ENCODE measurements around the gene C1QL4.

C1QL4 gene

DNA sequence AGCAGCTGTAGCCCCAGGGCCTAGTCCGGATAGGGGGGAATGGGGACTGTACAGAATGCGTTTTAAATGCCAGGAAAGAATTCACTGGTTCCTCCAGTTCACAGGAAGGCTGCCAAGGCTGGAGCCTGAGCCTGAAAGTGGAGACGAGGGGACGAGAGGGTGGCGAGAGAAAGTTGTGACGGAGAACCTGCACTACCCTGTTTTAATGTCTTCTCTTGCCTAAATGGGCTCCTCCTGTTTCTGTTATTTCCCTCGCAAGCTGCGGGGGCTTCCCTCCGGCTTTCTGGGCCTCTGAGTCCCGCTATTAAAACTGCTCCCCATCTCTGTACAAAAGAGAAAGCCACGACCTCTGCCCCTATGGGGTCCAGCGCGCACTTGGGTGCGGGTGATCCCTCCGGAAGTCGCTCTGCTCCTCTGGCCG, 4.5 kb downstream of the C1QL4 start:
- H3K27me3 ChIP-seq (ENCODE audit: insufficient read depth, low read length) = peaks cover 21% of the 10 kb centered on the region
- H3K4me3 ChIP-seq (ENCODE audit: low read depth, low read length) = no peak overlapping the region

DNA sequence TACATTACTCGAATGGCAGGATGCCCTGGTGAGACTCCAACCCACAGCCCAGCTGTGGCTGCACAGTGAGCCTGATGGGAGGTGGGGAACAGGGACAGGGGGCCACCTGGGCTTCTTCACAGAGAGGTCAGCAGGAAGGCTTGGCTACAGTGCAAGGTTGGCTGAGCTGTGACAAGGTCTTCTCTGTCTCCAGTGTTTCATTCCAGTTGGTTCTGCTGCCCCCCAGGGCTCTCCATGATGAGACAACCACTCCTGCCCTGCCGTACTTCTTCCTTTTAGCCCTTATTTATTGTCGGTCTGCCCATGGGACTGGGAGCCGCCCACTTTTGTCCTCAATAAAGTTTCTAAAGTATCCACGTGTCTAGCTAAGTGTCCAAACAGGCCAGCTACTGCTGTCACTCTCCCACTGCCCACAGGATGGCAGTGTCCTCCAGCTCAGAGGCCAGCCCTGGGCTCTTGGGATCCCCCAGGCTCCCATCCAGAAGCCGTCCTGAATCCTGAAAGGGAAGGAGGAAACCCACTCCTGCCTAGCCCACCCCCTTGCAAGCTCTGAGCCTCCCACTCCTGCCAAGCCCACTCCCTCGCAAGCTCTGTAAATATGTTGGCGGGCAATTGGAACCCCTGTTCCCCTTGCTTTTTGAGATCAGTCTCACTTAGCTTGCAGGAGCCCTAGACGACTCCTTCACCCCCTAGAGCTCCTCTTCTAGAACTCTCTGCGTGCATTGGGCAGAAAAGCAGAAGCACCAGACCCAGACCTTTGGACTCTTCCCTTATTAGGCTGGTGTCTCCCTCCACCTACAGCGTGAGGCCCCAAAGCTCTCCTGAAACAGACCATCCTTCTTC, 5.4 kb downstream of the C1QL4 start:
- no peaks in the 10 kb centered on the region for H3K79me2 ChIP-seq (ENCODE audit: control insufficient read depth, insufficient read depth, low read length, unreplicated experiment)
- H2AFZ ChIP-seq (ENCODE audit: low read length, unreplicated experiment) = no peak overlapping the region
- H3K36me3 ChIP-seq (ENCODE audit: insufficient read depth, low read length) = no peaks in the 10 kb centered on the region
- H3K27me3 ChIP-seq (ENCODE audit: insufficient read depth, low read length) = peaks cover 17% of the 10 kb centered on the region
- no peaks in the 10 kb centered on the region for H3K4me1 ChIP-seq (ENCODE audit: control insufficient read depth, insufficient read depth, low read length, unreplicated experiment)
- no peak overlapping the region for H3K27ac ChIP-seq (ENCODE audit: low read depth, low read length)
- no peak overlapping the region for H3K4me3 ChIP-seq (ENCODE audit: low read depth, low read length)

More for the DNA sequence above, 4.5 kb downstream of the C1QL4 start:
- Histone ChIP-seq H3K79me2 (ENCODE audit: control insufficient read depth, insufficient read depth, low read length, unreplicated experiment) (no peaks in the 10 kb centered on the region), H3K27ac (ENCODE audit: low read depth, low read length) (no peak overlapping the region), H3K4me1 (ENCODE audit: control insufficient read depth, insufficient read depth, low read length, unreplicated experiment) (no peaks in the 10 kb centered on the region), H3K36me3 (ENCODE audit: insufficient read depth, low read length) (no peaks in the 10 kb centered on the region), H2AFZ (ENCODE audit: low read length, unreplicated experiment) (no peak overlapping the region)

DNA sequence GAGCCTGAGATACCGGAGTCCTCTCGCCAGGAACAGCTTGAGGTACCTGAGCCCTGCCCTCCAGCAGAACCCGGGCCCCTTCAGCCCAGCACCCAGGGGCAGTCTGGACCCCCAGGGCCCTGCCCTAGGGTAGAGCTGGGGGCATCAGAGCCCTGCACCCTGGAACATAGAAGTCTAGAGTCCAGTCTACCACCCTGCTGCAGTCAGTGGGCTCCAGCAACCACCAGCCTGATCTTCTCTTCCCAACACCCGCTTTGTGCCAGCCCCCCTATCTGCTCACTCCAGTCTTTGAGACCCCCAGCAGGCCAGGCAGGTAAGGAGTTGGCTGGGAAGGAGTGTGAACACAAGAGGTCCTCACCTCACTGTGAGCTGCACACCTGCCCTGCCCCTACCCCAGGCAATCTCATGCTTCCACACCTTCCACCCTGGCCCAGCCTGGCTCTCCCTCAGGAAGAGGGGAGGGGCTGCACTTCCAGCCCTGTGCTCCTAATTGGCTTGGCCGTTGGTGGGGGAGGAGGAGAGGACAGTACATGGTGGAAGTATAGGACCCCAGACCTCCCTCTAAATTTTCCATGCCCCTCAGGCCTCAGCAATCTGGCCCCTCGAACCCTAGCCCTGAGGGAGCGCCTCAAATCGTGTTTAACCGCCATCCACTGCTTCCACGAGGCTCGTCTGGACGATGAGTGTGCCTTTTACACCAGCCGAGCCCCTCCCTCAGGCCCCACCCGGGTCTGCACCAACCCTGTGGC, 6.2 kb downstream of the C1QL4 start:
- H3K4me1 ChIP-seq (ENCODE audit: control insufficient read depth, insufficient read depth, low read length, unreplicated experiment) = no peaks in the 10 kb centered on the region
- no peak overlapping the region for H2AFZ ChIP-seq (ENCODE audit: low read length, unreplicated experiment)
- H3K79me2 ChIP-seq (ENCODE audit: control insufficient read depth, insufficient read depth, low read length, unreplicated experiment) = no peaks in the 10 kb centered on the region
- H3K27ac ChIP-seq (ENCODE audit: low read depth, low read length) = no peak overlapping the region
- H3K4me3 ChIP-seq (ENCODE audit: low read depth, low read length) = no peak overlapping the region
- H3K27me3 ChIP-seq (ENCODE audit: insufficient read depth, low read length) = peaks cover 9% of the 10 kb centered on the region
- no peaks in the 10 kb centered on the region for H3K36me3 ChIP-seq (ENCODE audit: insufficient read depth, low read length)

DNA sequence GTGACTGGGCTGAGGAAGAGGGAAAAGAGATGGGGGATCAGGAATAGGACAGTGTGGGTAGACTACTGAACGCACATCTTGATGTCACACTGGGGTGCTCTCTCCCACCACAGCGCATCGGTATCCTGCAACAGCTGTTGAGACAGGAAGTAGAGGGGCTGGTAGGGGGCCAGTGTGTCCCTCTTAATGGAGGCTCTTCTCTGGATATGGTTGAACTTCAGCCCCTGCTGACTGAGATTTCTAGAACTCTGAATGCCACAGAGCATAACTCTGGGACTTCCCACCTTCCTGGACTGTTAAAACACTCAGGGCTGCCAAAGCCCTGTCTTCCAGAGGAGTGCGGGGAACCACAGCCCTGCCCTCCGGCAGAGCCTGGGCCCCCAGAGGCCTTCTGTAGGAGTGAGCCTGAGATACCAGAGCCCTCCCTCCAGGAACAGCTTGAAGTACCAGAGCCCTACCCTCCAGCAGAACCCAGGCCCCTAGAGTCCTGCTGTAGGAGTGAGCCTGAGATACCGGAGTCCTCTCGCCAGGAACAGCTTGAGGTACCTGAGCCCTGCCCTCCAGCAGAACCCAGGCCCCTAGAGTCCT, 6.9 kb downstream of the C1QL4 start:
- H3K36me3 ChIP-seq (ENCODE audit: insufficient read depth, low read length) = no peaks in the 10 kb centered on the region
- H3K27ac ChIP-seq (ENCODE audit: low read depth, low read length) = no peak overlapping the region
- H3K79me2 ChIP-seq (ENCODE audit: control insufficient read depth, insufficient read depth, low read length, unreplicated experiment) = no peaks in the 10 kb centered on the region
- H3K27me3 ChIP-seq (ENCODE audit: insufficient read depth, low read length) = peaks cover 3% of the 10 kb centered on the region; the same call in 1 of the 2 replicates
- H3K4me1 ChIP-seq (ENCODE audit: control insufficient read depth, insufficient read depth, low read length, unreplicated experiment) = no peaks in the 10 kb centered on the region
- no peak overlapping the region for H3K4me3 ChIP-seq (ENCODE audit: low read depth, low read length)
- no peak overlapping the region for H2AFZ ChIP-seq (ENCODE audit: low read length, unreplicated experiment)

DNA sequence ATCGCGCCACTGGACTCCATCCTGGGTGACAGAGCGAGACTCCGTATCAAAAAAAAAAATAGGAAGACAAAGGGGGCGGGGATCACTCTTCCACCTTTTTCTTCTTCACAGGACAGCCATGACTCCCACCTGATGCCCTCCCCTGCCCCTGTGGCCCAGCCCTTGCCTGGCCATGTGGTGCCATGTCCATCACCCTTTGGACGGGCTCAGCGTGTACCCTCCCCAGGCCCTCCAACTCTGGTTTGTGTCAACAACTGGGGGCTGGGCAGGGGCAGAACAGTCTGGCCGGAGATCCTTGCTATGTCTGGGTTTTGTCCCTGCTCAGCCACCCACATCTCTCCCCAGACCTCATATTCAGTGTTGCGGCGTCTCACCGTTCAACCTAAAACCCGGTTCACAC, 8.2 kb downstream of the C1QL4 start:
- Histone ChIP-seq H3K4me1 (ENCODE audit: control insufficient read depth, insufficient read depth, low read length, unreplicated experiment) (peaks cover 3% of the 10 kb centered on the region), H3K79me2 (ENCODE audit: control insufficient read depth, insufficient read depth, low read length, unreplicated experiment) (peaks cover 3% of the 10 kb centered on the region), H3K27ac (ENCODE audit: low read depth, low read length) (no peak overlapping the region), H3K36me3 (ENCODE audit: insufficient read depth, low read length) (no peaks in the 10 kb centered on the region), H3K27me3 (ENCODE audit: insufficient read depth, low read length) (no peaks in the 10 kb centered on the region), H3K4me3 (ENCODE audit: low read depth, low read length) (no peak overlapping the region), H2AFZ (ENCODE audit: low read length, unreplicated experiment) (no peak overlapping the region)

DNA sequence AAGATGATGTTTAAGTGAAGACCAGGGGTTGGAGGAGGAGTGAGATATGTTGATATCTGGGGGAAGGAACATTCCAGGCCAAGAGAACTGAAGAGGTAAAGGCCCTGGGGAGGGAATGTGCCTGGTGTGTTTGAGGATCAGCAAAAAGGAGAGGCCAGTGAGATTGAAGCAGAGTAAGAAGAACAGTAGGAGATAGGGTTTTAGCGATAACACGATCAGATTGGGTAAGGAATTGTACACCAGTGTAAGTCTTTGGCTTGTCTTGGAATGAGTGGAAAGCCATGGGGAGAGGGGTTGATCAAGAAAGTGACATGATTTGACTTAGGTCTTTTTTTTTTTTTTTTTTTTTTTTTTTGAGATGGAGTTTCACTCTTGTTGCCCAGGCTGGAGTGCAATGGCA, 9.1 kb downstream of the C1QL4 start:
- Histone ChIP-seq H2AFZ (ENCODE audit: low read length, unreplicated experiment) (no peak overlapping the region), H3K27me3 (ENCODE audit: insufficient read depth, low read length) (no peaks in the 10 kb centered on the region), H3K4me3 (ENCODE audit: low read depth, low read length) (no peak overlapping the region), H3K79me2 (ENCODE audit: control insufficient read depth, insufficient read depth, low read length, unreplicated experiment) (peaks cover 10% of the 10 kb centered on the region), H3K36me3 (ENCODE audit: insufficient read depth, low read length) (no peaks in the 10 kb centered on the region), H3K4me1 (ENCODE audit: control insufficient read depth, insufficient read depth, low read length, unreplicated experiment) (peaks cover 6% of the 10 kb centered on the region), H3K27ac (ENCODE audit: low read depth, low read length) (no peak overlapping the region)

DNA sequence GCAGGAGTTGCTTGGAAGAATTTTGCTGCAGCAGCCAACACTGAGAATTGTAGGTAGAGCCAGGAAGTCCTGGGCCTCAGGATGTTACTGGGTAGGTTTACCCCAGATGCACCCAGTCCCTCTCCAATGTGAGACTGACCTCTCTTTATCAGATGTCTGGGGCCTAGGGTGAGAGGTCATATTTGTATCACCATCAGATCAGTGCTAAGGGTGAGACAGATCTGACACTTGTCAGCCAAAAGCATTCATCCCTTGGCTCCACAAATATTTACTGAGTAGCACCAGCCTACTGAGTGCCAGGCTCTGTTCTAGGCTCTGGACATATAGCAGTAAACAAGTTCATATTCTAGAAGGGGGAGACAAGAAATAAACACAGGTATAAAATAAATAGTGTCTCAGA, 9.6 kb downstream of the C1QL4 start:
- Histone ChIP-seq H3K27ac (ENCODE audit: low read depth, low read length) (no peak overlapping the region), H3K4me1 (ENCODE audit: control insufficient read depth, insufficient read depth, low read length, unreplicated experiment) (peaks cover 6% of the 10 kb centered on the region), H3K27me3 (ENCODE audit: insufficient read depth, low read length) (no peaks in the 10 kb centered on the region), H3K36me3 (ENCODE audit: insufficient read depth, low read length) (no peaks in the 10 kb centered on the region), H3K79me2 (ENCODE audit: control insufficient read depth, insufficient read depth, low read length, unreplicated experiment) (peaks cover 10% of the 10 kb centered on the region), H3K4me3 (ENCODE audit: low read depth, low read length) (no peak overlapping the region), H2AFZ (ENCODE audit: low read length, unreplicated experiment) (no peak overlapping the region)

DNA sequence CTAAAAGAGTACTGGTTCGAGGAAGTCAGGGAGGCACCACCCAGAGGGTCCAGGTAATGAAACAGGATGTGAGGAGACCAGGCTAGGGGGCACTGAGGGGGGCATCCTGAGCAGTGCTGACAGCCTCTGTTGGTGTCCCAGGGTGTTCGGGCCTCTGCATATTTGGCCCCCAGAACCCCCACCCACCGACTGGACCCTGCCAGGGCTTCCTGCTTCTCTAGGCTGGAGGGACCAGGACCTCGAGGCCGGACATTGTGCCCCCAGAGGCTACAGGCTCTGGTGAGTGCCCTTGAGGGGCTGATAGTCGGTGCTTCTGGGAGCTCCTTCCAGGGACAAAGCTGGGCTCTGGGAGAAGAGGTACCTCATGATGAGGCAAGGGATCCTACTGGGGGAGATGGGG, 11.4 kb downstream of the C1QL4 start:
- Histone ChIP-seq H3K4me1 (ENCODE audit: control insufficient read depth, insufficient read depth, low read length, unreplicated experiment) (peaks cover 12% of the 10 kb centered on the region), H3K4me3 (ENCODE audit: low read depth, low read length) (no peak overlapping the region), H3K27me3 (ENCODE audit: insufficient read depth, low read length) (no peaks in the 10 kb centered on the region), H3K79me2 (ENCODE audit: control insufficient read depth, insufficient read depth, low read length, unreplicated experiment) (peaks cover 10% of the 10 kb centered on the region), H3K36me3 (ENCODE audit: insufficient read depth, low read length) (no peaks in the 10 kb centered on the region), H2AFZ (ENCODE audit: low read length, unreplicated experiment) (no peak overlapping the region), H3K27ac (ENCODE audit: low read depth, low read length) (no peak overlapping the region)

DNA sequence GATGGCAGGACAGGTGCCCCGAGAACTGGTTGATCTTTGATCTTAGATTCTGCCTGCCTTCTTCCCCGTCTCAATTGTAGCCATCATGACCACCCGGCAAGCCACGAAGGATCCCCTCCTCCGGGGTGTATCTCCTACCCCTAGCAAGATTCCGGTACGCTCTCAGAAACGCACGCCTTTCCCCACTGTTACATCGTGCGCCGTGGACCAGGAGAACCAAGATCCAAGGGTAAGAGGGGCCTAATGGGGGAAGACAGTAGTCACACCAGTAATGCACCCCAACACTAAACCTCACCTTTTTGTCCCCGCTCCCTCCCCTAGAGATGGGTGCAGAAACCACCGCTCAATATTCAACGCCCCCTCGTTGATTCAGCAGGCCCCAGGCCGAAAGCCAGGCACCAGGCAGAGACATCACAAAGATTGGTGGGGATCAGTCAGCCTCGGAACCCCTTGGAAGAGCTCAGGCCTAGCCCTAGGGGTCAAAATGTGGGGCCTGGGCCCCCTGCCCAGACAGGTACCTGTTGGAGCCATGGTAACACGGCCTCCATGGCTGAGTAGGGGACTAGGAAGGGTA, 13.4 kb downstream of the C1QL4 start:
- H3K27ac ChIP-seq (ENCODE audit: low read depth, low read length) = no peak overlapping the region
- peaks cover 12% of the 10 kb centered on the region for H3K4me1 ChIP-seq (ENCODE audit: control insufficient read depth, insufficient read depth, low read length, unreplicated experiment)
- no peaks in the 10 kb centered on the region for H3K27me3 ChIP-seq (ENCODE audit: insufficient read depth, low read length)
- H3K79me2 ChIP-seq (ENCODE audit: control insufficient read depth, insufficient read depth, low read length, unreplicated experiment) = peaks cover 10% of the 10 kb centered on the region
- no peaks in the 10 kb centered on the region for H3K36me3 ChIP-seq (ENCODE audit: insufficient read depth, low read length)
- H3K4me3 ChIP-seq (ENCODE audit: low read depth, low read length) = peak overlapping the region; percentile 94
- H2AFZ ChIP-seq (ENCODE audit: low read length, unreplicated experiment) = peak overlapping the region; percentile 55

DNA sequence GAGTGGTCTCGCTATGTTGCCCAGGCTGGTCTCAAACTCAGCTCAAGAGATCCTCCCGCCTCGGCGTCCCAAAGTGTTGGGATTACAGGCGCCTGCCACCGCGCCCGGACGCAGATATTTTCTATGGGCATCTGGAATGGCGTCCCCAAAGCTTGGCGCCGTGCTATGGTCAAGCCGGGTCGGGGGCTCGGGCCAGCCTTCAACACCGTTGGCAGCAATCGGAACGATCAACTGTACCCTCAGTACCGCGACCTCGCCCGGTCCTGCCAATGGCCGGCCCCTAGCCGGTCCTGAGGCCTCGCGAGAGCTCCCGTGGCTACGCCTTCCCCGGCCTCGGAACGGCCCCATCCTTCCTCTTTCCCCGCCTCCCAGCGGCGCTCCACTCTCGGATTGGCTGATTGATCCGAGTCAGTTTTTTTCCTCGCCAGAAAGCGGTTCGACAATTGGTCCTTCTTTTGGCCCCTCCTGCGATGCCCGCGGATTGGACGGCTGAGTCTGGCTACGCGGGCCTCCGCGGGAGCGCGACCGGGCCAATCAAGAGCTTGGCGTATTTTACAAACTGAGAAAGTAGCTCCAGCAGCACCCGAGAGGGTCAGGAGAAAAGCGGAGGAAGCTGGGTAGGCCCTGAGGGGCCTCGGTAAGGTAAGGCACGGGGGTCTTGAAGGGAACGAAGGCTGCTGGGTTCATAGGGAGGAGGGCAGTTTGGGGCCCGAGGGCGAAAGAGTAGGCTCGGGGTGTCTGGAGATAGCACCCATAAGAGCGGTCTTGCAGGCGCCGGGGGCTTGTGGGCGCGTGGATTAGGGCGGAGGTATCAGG, 14.1 kb downstream of the C1QL4 start, which contains the start of gene TROAP:
TROAP (plus strand) TSS at position 548 of the 816 bp plus-strand sequence. CDS start 354 bp downstream, outside the sequence.
- Histone ChIP-seq H2AFZ (ENCODE audit: low read length, unreplicated experiment) (peak within 1 kb of the TSS; percentile 63), H3K4me1 (ENCODE audit: control insufficient read depth, insufficient read depth, low read length, unreplicated experiment) (peaks cover 12% of the 10 kb centered on the region), H3K27me3 (ENCODE audit: insufficient read depth, low read length) (no peaks in the 10 kb centered on the region), H3K79me2 (ENCODE audit: control insufficient read depth, insufficient read depth, low read length, unreplicated experiment) (peaks cover 10% of the 10 kb centered on the region), H3K36me3 (ENCODE audit: insufficient read depth, low read length) (no peaks in the 10 kb centered on the region), H3K4me3 (ENCODE audit: low read depth, low read length) (peak within 1 kb of the TSS; percentile 94), H3K27ac (ENCODE audit: low read depth, low read length) (no peak within 1 kb of the TSS)
